ENCODE data around the gene HINFP.
"Not testable (repeated sequence)": the region's sequence is repeated elsewhere in the genome, so short reads cannot be mapped to it uniquely, and the experiment has no call there.

HINFP gene

DNA sequence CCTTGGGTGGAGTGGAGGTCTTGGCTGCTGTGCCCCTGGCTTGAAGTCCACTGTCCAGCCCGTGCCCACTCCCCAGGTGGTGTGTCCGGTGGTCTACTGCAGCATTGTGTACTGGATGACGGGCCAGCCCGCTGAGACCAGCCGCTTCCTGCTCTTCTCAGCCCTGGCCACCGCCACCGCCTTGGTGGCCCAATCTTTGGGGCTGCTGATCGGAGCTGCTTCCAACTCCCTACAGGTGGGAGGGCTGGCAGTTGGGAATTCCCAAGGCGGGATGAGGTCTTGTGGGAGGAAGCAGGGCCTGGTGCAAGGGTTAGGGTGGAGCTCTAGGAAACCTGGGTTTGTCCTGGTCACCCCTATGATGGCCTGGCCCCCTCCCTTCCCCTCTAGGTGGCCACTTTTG, 38.8 kb downstream of the HINFP start:
- DNase-seq = no peak

DNA sequence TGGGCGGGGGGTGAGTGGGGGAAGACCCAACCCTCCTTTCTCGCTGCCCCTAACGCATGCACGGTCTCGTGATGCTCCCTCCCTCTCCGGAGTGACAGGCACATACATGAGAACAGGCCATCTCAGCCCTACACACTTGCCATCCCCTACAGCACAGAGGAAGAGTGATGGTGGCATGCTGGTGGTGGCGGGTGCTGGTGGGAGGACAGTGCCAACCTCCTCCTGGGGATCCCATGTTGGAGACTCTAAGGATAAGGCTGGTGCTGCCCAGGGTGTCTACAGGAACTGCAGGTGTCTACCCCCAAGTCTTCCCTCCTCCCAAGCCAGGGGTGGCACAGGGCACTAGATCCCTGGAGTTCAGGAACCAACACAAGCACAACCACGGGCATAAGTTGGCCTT, 40.5 kb downstream of the HINFP start:
- no peak for DNase-seq

DNA sequence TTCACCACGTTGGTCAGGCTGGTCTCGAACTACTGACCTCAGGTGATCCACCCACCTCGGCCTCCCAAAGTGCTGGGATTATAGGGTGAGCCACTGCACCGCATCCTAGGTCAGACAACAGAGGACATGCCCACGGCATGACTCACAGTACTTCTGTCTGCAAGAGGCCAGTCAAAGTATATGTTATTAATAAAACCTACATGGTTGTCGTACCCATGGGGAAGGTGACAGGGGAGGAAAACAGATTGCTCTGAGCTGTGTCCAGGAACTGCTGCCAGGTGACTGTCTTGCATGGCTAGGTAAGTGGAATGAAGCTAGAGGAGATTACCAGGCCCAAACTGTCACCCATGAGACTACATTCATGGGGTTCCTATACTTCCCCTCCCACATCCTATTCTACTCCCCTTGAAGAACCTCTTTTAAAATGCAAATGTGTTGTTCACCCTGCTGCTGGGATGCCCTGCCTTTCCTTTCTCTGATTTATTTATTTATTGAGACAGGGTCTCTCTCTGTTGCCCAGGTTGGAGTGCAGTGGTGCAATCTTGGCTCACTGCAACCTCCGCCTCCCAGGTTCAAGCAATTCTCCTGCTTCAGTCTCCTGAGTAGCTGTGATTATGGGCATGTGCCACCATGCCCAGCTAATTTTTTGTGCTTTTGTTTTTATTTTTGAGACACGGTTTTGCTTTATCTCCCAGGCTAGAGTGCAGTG, 45.1 kb downstream of the HINFP start:
- no peak for DNase-seq

DNA sequence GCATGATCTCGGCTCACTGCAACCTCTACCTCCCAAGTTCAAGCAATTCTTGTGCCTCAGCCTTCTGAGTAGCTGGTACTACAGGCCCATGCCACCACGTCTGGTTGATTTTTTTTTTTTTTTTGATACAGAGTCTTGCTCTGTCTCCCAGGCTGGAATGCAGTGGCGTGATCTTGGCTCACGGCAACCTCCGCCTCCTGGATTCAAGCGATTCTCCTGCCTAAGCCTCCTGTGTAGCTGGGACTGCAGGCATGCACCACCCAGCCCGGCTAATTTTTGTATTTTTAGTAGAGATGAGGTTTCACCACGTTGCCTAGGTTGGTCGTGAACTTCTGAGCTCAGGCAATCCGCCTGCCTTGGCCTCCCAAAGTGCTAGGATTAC, 45.7 kb downstream of the HINFP start:
- DNase-seq = not testable (repeated sequence)

DNA sequence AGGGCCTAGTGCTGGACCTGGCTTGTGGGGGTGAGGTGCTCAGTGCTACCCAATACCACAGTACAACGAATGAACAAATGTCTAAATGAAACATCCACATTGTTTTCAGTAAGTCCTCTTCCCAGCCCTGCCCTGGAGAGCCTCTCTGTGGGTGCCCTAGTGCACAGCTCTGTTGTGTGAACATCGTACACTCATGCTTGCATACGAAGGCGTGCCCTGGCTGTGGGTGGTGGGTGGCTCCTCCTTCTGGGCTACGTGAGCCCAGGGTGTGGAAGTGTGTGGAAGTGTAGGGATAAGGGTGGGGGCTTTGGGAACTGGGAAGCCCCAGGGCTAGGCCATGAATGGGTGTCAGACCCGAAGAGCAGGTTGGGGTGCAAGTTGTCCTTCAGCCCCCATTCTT, 46.6 kb downstream of the HINFP start:
- DNase-seq = no peak

DNA sequence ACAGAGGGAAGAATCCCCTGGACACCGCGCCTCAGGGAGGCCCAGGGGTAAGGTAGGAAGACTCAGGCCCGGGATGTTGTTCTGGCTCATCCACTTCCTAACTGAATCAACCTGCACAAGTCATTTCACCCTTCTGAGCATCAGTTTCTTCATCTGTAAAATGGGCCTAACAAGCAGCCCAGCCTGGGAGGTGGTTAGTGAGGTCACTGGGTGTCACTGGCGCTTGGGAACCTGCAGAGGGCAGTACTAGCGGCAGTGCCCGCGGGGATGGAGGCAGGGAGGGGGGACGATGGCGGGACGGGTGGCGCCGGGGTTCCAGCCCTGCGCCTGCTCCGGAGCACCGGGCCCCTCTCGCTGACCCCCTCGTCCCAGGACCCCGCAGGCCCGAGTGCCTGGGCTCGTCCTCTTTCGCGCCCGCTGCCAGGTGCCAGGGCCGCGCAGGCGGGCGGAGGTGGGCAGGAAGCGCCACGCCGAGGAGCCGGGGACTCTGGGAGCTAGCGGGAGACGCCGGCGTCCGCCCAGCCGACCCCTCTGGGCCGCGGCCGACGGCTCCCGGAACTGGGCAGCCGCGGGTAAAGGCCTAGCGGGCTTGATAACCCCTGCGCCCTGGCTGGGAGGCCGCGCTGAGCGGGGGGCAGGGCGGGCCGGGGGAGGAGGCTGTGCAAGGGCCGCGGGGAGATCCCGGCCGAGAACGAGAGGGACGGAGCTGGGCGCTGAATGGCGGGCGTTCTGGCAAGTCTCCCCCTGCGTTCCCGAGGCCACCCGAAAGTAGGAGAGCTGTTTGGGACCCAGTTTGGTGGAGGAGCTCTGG, 47.3 kb downstream of the HINFP start, which contains the start of gene NLRX1:
Gene NLRX1 (plus strand): TSS at position 255 of the 811 bp plus-strand sequence. CDS start 2,679 bp downstream, outside the sequence.
- DNase-seq = peak; percentile 61 to 76

DNA sequence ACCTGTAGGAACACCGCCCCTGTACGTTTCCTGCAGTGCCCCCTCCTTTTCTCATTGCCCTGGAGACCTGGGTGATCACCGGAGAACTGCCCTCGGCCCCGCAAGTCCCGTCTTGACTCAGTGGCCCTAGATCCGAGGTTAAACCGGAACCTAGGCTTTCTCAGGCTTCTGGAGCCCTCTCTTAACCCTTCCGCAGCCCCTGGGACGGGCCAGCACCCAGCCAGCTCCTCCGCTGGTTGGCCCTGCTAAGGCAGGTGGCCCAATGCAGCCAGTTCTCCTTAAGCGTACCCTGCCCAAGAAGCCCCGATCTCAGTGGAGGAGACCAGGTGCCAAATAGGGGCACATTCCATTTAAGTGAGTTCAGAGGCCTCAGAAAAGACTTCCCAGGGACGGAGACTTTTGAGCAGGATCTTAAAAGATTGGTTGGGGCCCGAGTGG, 47.9 kb downstream of the HINFP start:
- peak; percentile 6 to 25 for DNase-seq

DNA sequence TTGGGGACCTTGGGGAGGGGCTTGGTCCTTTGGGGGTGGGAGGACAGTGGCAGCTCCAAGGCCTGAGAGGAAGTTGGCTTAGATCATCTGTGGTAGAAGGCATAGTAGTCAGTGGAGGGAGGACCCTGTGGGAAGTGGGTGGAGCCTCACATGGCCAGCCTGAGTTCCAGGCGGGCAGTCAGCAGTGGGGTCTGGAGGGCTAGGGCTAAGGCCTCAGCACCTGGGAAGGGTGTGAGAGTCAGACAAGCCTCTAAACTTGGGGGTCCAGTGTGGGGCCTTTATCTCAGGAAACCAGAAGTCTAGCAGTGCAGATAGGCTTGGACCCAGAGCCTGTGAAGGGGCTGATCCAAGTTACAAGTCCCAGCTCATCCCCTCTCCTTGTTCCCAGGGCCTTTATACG, 51.1 kb downstream of the HINFP start:
- DNase-seq = peak; percentile 43 to 68

DNA sequence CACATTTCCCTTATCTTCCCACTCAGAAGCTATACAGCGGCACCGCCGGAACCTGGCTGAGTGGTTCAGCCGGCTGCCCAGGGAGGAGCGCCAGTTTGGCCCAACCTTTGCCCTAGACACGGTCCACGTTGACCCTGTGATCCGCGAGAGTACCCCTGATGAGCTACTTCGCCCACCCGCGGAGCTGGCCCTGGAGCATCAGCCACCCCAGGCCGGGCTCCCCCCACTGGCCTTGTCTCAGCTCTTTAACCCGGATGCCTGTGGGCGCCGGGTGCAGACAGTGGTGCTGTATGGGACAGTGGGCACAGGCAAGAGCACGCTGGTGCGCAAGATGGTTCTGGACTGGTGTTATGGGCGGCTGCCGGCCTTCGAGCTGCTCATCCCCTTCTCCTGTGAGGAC, 52.1 kb downstream of the HINFP start:
- no peak for DNase-seq

DNA sequence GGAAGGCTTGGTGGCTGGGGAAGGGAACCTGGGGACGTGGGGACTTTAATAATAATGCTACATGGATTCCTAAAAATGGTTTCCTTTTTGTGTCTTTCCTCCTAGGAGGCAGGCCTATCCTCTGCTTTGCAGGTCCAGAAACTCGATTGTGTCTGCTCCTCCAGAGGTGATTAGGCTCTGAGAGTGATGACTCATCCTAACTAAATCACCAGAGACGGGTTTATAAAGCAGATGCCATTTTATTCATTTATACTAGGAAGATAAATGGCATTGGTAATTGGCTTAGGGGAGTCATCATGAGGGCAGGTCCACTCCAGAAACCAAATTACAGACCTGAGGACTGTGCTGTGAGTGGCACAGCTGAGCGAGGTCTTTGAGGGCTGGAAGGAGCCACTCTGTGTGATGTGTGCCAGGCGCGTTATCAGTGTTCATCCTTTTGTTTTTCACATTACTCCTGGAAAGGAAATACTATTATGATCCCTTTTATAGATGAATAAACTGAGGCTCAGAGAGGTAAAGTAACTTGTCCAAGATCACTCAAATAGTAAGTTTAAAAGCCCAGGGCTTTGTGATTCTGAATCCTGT, 54.2 kb downstream of the HINFP start:
- DNase-seq = no peak

DNA sequence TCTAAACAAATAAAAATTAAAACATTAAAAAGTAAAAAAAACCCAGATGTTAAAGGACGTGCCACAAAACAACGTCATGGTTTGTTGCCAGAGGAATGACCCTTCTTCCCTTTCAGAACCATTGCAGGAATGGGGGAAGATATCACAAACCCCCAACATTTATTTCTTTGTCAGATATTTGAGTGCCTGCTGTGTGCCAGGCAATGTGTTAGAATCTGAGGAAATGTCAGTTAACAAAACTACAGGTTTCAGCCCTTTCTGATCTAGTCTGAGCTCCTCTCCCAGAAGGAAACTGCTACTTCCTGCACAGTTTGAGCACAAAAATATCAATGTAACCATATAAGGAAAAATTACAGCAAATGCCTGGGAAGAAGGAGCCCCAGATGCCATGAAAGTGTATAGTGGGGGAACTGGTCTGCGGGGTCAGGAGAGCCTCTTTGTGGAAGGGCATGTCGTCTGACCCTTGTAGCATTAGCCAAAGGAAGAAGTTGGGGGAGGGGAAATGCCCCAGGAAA, 56.8 kb downstream of the HINFP start:
- no peak for DNase-seq

DNA sequence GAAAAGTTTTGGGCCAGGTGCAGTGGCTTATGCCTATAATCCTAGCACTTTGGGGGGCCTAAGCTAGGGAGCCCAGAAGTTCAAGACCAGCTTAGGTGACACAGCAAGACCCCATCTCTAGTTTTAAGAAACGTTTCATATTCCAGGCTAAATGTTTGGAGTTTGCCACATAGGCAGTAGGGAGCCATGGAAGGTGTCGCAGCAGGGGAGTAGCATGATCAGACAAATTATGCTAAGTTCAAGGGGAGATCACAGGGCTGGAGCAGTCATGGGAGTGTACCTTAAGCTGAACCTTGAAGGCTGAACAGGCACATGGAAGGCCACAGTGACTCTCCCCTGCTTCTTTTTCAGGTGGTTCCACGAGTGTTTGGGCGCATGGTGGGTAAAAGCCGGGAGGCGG, 58.0 kb downstream of the HINFP start:
- DNase-seq = no peak

DNA sequence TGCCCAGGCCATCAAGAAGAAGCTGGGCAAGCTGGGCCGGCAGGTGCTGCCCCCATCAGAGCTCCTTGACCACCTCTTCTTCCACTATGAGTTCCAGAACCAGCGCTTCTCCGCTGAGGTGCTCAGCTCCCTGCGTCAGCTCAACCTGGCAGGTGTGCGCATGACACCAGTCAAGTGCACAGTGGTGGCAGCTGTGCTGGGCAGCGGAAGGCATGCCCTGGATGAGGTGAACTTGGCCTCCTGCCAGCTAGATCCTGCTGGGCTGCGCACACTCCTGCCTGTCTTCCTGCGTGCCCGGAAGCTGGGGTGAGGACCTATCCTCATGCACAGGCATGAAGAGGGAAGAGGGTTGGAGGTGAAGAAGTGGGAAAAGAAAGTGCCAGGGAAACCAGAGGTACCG, 58.6 kb downstream of the HINFP start:
- no peak for DNase-seq

DNA sequence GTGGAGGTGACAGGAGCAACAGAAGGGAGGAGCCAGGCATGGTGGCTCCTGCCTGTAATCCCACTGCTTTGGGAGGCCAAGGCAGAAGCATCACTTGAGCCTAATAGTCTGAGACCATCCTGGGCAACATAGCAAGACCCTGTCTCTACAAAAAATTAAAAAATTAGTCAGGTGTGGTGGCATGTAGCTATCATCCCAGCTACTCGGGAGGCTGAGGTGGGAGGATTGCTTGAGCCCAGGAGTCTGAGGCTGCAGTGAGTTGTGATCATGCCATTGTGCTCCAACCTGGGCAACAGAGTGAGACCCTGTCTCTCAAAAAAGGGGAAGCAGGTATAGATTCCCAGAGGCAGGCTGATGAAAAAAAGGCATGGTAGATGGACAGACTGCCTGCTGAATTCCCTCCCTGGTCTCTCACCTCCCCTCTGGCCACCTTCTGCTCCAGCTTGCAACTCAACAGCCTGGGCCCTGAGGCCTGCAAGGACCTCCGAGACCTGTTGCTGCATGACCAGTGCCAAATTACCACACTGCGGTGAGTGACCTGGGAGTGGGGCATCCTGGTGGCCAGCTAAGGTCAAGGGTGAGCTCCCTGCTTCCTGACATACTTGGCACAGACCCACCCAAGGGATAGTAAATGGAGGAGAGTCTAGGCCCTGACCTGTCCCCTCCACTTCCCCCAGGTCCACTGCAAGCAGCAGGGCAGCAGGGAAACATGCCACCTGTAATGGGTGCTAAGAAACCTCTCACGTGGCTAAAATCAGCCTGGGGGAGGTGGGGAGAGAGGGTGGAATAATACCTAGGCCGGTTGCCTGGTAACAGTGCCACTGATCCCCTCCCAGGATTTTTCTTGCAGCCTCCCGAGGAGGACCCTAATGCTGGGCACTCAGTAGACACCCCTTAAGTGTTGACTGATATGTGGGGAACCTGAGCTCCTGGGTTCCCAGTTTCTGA, 59.6 kb downstream of the HINFP start:
- no peak for DNase-seq

DNA sequence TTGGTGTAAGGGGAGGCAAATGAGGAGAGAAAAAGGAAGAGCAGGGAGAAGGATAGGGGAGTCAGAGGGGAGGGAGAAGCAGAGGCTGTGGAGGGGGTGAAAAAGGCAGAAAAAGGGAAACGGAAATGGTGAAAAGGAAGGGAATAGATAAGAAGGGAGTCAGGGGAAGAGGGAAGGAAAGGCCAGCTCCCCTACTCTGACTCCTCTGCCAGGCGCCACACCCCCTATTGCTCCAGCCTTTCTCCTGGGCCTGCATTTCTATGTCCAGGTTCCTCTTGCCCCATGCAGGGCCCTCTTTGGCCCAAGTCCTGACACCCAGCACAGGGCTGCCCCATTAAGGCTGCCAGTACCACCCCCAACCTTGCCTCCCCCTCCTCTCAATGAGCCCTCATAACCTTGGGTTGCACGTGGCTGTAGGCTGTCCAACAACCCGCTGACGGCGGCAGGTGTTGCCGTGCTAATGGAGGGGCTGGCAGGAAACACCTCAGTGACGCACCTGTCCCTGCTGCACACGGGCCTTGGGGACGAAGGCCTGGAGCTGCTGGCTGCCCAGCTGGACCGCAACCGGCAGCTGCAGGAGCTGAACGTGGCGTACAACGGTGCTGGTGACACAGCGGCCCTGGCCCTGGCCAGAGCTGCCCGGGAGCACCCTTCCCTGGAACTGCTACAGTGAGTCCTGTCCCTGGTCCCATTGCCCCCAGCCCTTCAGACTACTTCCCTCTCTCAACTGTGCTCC, 60.5 kb downstream of the HINFP start:
- peak; percentile 2 to 5 for DNase-seq

DNA sequence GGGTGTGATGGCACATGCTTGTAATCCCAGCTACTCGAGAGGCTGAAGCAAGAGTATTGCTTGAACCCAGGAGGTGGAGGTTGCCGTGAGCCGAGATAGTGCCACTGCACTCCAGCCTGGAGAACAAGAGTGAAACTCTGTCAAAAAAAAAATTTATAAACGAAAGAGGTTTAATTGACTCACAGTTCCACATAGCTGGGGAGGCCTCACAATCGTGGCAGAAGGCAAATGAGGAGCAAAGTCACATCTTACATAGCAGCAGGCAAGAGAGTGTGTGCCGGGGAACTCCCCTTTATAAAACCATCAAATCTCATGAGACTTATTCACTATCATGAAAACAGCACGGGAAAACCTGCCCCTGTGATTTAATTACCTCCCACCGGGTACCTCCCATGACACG, 63.0 kb downstream of the HINFP start:
- not testable (repeated sequence) for DNase-seq
